IPS-20b (cell line): ENCODE measurements around the gene TRAPPC14.
"Not testable (repeated sequence)": the region's sequence is repeated elsewhere in the genome, so short reads cannot be mapped to it uniquely, and the experiment has no call there.

Experiments used
- H3K27ac ChIP-seq: one replicate; pipeline ENCODE4 v1.5.1; 2013; ENCODE audit warnings: low read length
- H3K27me3 ChIP-seq: 2 replicates; pipeline ENCODE4 v1.6.1; 2013; ENCODE audit warnings: mild to moderate bottlenecking, low read length, inconsistent platforms; ENCODE audit not compliant: insufficient read depth
- H3K36me3 ChIP-seq: 2 replicates; pipeline ENCODE4 v1.6.1; 2013; ENCODE audit warnings: low read depth, mild to moderate bottlenecking, inconsistent platforms, low read length, moderate library complexity; ENCODE audit not compliant: insufficient read depth
- H3K4me1 ChIP-seq: 2 replicates; pipeline ENCODE4 v1.6.1; 2013; ENCODE audit warnings: mild to moderate bottlenecking, control low read depth, inconsistent platforms, low read length, moderate library complexity; ENCODE audit not compliant: insufficient read depth
- H3K4me3 ChIP-seq: 2 replicates; pipeline ENCODE4 v1.5.1; 2013; ENCODE audit warnings: mild to moderate bottlenecking, low read length, inconsistent platforms
- H3K9ac ChIP-seq: 2 replicates; pipeline ENCODE4 v1.6.1; 2013; ENCODE audit warnings: low read depth, mild to moderate bottlenecking, inconsistent platforms, low read length, moderate library complexity
- H3K9me3 ChIP-seq: 2 replicates; pipeline ENCODE4 v1.6.1; 2013; ENCODE audit warnings: mild to moderate bottlenecking, low read depth, low read length, inconsistent platforms; ENCODE audit not compliant: insufficient read depth

Gene TRAPPC14

GRCh38 chr7:100148225-100148558 lies 10.3 kb downstream of the TRAPPC14 start:
- Histone ChIP-seq H3K36me3 (peaks cover 24% of the 10 kb centered on the region), H3K9ac (peak overlapping the region; percentile 48; the same call in 1 of the 2 replicates), H3K27me3 (no peaks in the 10 kb centered on the region), H3K27ac (peak overlapping the region; percentile 6), H3K9me3 (no peaks in the 10 kb centered on the region), H3K4me3 (peak overlapping the region; percentile 41; the same call in 1 of the 2 replicates), H3K4me1 (peaks cover 4% of the 10 kb centered on the region; the same call in 1 of the 2 replicates)

GRCh38 chr7:100147278-100147677 lies 11.2 kb downstream of the TRAPPC14 start:
- no peak overlapping the region for H3K27ac ChIP-seq
- H3K4me3 ChIP-seq: no peak overlapping the region
- H3K4me1 ChIP-seq: peaks cover 4% of the 10 kb centered on the region; the same call in 1 of the 2 replicates
- peaks cover 15% of the 10 kb centered on the region for H3K36me3 ChIP-seq
- H3K9me3 ChIP-seq: no peaks in the 10 kb centered on the region
- H3K27me3 ChIP-seq: no peaks in the 10 kb centered on the region
- no peak overlapping the region for H3K9ac ChIP-seq

GRCh38 chr7:100146350-100146749 lies 12.2 kb downstream of the TRAPPC14 start:
- not testable (repeated sequence) for H3K27ac ChIP-seq, H3K27me3 ChIP-seq, H3K4me1 ChIP-seq

GRCh38 chr7:100142461-100142860 lies 16.1 kb downstream of the TRAPPC14 start:
- no peaks in the 10 kb centered on the region for H3K36me3 ChIP-seq
- H3K4me3 ChIP-seq: no peak overlapping the region
- no peaks in the 10 kb centered on the region for H3K27me3 ChIP-seq
- H3K4me1 ChIP-seq: no peaks in the 10 kb centered on the region
- no peaks in the 10 kb centered on the region for H3K9me3 ChIP-seq
- no peak overlapping the region for H3K27ac ChIP-seq
- no peak overlapping the region for H3K9ac ChIP-seq

More at GRCh38 chr7:100146350-100146749, 12.2 kb downstream of the TRAPPC14 start:
- not testable (repeated sequence) for H3K9me3 ChIP-seq, H3K36me3 ChIP-seq, H3K4me3 ChIP-seq, H3K9ac ChIP-seq

- no peaks in the 10 kb centered on the region for H3K9me3 ChIP-seq
- H3K9ac ChIP-seq: no peak overlapping the region
- no peak overlapping the region for H3K27ac ChIP-seq
- H3K36me3 ChIP-seq: no peaks in the 10 kb centered on the region
- no peaks in the 10 kb centered on the region for H3K27me3 ChIP-seq
- H3K4me3 ChIP-seq: no peak overlapping the region
- no peaks in the 10 kb centered on the region for H3K4me1 ChIP-seq
These were observed 17.0 kb downstream of the TRAPPC14 start for GRCh38 chr7:100141555-100141949.

- Histone ChIP-seq H3K27ac (no peak overlapping the region), H3K36me3 (no peaks in the 10 kb centered on the region), H3K4me3 (no peak overlapping the region)
These were observed 20.4 kb downstream of the TRAPPC14 start for GRCh38 chr7:100137851-100138760.

GRCh38 chr7:100132697-100133151 lies 25.8 kb downstream of the TRAPPC14 start:
- Histone ChIP-seq H3K27ac (no peak overlapping the region), H3K4me1 (peaks cover 3% of the 10 kb centered on the region; the same call in 1 of the 2 replicates), H3K27me3 (peaks cover 24% of the 10 kb centered on the region), H3K36me3 (no peaks in the 10 kb centered on the region), H3K9me3 (no peaks in the 10 kb centered on the region), H3K9ac (no peak overlapping the region), H3K4me3 (no peak overlapping the region)

More at GRCh38 chr7:100137851-100138760, 20.4 kb downstream of the TRAPPC14 start:
- no peak overlapping the region for H3K9ac ChIP-seq
- H3K4me1 ChIP-seq: no peaks in the 10 kb centered on the region
- H3K9me3 ChIP-seq: no peaks in the 10 kb centered on the region
- no peaks in the 10 kb centered on the region for H3K27me3 ChIP-seq

- Histone ChIP-seq H3K27ac (no peak overlapping the region), H3K4me3 (no peak overlapping the region), H3K9me3 (no peaks in the 10 kb centered on the region), H3K9ac (no peak overlapping the region), H3K27me3 (peaks cover 28% of the 10 kb centered on the region), H3K4me1 (peaks cover 3% of the 10 kb centered on the region; the same call in 1 of the 2 replicates), H3K36me3 (no peaks in the 10 kb centered on the region)
These were observed 26.4 kb downstream of the TRAPPC14 start for GRCh38 chr7:100132126-100132525.

GRCh38 chr7:100130608-100131453 lies 27.7 kb downstream of the TRAPPC14 start:
- no peaks in the 10 kb centered on the region for H3K9me3 ChIP-seq
- peaks cover 28% of the 10 kb centered on the region for H3K27me3 ChIP-seq
- peaks cover 3% of the 10 kb centered on the region; the same call in 1 of the 2 replicates for H3K4me1 ChIP-seq
- H3K36me3 ChIP-seq: no peaks in the 10 kb centered on the region
- peak overlapping the region; percentile 51; the same call in 1 of the 2 replicates for H3K4me3 ChIP-seq
- no peak overlapping the region for H3K27ac ChIP-seq
- peak overlapping the region; percentile 30; the same call in 1 of the 2 replicates for H3K9ac ChIP-seq

- H3K4me3 ChIP-seq, H3K9ac ChIP-seq, H3K27ac ChIP-seq, H3K4me1 ChIP-seq, H3K9me3 ChIP-seq, H3K36me3 ChIP-seq: not testable (repeated sequence)
- H3K27me3 ChIP-seq: peaks cover 28% of the 10 kb centered on the region
These were observed 28.3 kb downstream of the TRAPPC14 start for GRCh38 chr7:100130220-100130607.

GRCh38 chr7:100128637-100128963 lies 29.9 kb downstream of the TRAPPC14 start:
- H3K4me3 ChIP-seq: peak overlapping the region; percentile 92; the same call in 1 of the 2 replicates
- H3K9ac ChIP-seq: no peak overlapping the region

More at GRCh38 chr7:100128637-100128963, 29.9 kb downstream of the TRAPPC14 start:
- peaks cover 28% of the 10 kb centered on the region for H3K27me3 ChIP-seq
- 0 out of 2 replicates have a peak, but pooled peaks cover 6% of the 10 kb centered on the region for H3K36me3 ChIP-seq
- peaks cover 3% of the 10 kb centered on the region; the same call in 1 of the 2 replicates for H3K4me1 ChIP-seq
- no peak overlapping the region for H3K27ac ChIP-seq
- H3K9me3 ChIP-seq: no peaks in the 10 kb centered on the region
